GM12873 (cell line): ENCODE data around the gene MXRA8.

Experiments used
- CTCF ChIP-seq: IDR thresholded peaks from 2 replicates; pipeline ENCODE4 v1.5.1; 2012; ENCODE audit warnings: low read depth, mild to moderate bottlenecking, moderate library complexity, low read length, control low read depth; ENCODE audit not compliant: insufficient read depth; ENCODE audit errors: missing control alignments

Gene MXRA8

GRCh38 chr1:1348420-1349255 is 9.7 kb downstream of the MXRA8 start:
- TF ChIP-seq CTCF, result no peak

GRCh38 chr1:1347663-1348419 is 10.5 kb downstream of the MXRA8 start:
- no peak for TF ChIP-seq CTCF

GRCh38 chr1:1347026-1347595 is 11.2 kb downstream of the MXRA8 start:
- TF ChIP-seq CTCF, result no peak

GRCh38 chr1:1346501-1346890 is 11.9 kb downstream of the MXRA8 start:
- no peak for TF ChIP-seq CTCF

- TF ChIP-seq CTCF, result no peak
Measured at GRCh38 chr1:1345860-1346500, 12.4 kb downstream of the MXRA8 start.

GRCh38 chr1:1345384-1345783 is 13.0 kb downstream of the MXRA8 start:
- TF ChIP-seq CTCF, result no peak
